Measurements from ENCODE around the gene NWD2.

DNA sequence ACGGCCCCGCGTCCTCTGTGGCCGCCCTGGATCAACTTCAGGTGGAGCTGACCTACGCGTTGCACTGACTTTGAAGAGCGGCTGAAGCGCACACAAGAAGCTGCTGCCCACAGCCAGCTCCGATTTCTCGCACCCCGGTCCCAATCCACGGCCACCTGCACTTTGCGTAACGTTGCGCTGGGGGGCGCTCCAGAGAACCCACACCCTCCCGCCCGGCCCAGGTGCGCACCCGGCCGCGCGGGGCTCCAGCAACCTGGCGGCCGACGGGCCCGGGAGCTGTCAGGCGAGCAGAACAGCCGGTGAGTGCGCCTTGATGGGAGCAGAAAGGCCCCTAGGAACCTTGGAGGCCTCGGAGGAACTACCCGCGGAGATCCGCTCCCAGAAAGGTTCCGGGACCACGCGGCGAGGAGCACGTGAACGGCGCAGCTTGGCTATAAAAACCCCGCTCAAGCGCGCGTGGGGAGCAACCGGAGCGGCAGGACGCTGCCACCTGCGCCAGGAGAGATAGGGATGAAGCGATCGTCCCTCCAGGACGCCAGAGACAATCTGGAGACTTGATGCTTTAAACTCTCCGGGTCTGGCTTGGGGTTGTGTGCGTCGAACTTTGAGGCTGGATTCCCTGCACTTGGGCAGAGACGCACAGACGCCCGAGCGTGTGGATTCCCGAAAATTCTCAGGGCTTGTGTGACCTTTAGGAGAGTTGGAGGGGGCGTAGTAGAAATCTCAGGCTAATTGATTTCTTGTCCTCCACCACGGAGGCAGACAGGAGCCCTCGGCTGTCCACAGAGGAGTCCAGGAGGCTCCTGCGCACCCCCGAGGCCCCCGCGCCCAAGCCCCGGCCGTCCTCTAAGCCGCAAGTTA, 591 bp upstream of the NWD2 start:
- TF ChIP-seq, protein P1, sequence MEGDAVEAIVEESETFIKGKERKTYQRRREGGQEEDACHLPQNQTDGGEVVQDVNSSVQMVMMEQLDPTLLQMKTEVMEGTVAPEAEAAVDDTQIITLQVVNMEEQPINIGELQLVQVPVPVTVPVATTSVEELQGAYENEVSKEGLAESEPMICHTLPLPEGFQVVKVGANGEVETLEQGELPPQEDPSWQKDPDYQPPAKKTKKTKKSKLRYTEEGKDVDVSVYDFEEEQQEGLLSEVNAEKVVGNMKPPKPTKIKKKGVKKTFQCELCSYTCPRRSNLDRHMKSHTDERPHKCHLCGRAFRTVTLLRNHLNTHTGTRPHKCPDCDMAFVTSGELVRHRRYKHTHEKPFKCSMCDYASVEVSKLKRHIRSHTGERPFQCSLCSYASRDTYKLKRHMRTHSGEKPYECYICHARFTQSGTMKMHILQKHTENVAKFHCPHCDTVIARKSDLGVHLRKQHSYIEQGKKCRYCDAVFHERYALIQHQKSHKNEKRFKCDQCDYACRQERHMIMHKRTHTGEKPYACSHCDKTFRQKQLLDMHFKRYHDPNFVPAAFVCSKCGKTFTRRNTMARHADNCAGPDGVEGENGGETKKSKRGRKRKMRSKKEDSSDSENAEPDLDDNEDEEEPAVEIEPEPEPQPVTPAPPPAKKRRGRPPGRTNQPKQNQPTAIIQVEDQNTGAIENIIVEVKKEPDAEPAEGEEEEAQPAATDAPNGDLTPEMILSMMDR (IDR thresholded peaks at IDR 0.05): no peak
- no peak for TF ChIP-seq POLR2A (IDR thresholded peaks at IDR 0.05)

Data from vagina (tissue), 2 donors.